HepG2 (cell line): ENCODE measurements around the gene THRB. TPM values are rescaled to one million over a fixed set of nuclear protein-coding genes. Genes with fewer than 3 reads are reported as not detected.

Experiments
- CREB1 ChIP-seq, 2 experiments: fragments of 450-650 bp in 1 of 2; IDR thresholded peaks; 2 replicates each; pipeline ENCODE4 v1.6.1; 2016 to 2017; ENCODE audit warnings: control low read depth in 1 of 2, mild to moderate bottlenecking in 1 of 2, missing compliant biosample characterization in 1 of 2, missing genetic modification characterization in 1 of 2
- EP300 ChIP-seq, 3 experiments: sonication (generic) in 1 of 3; formaldehyde crosslinking in 1 of 3; IDR thresholded peaks; 2 replicates each; pipeline versions ENCODE4 v1.5.1 to v1.6.1; 2011 to 2020; ENCODE audit warnings: low read depth in 2 of 3, low read length in 2 of 3, borderline replicate concordance in 1 of 3, improper control_type of control experiment in 1 of 3, mild to moderate bottlenecking in 1 of 3, missing genetic modification reagents in 1 of 3, moderate library complexity in 1 of 3
- ETV6 ChIP-seq: sonication (generic); formaldehyde crosslinking; conservative IDR thresholded peaks from 2 replicates; pipeline ENCODE4 v1.4.0; 2020; ENCODE audit warnings: missing genetic modification reagents
- HDAC6 ChIP-seq: fragments of 200-600 bp; sonication (generic); IDR thresholded peaks from 2 replicates; pipeline ENCODE4 v1.7.0; 2017; ENCODE audit warnings: mild to moderate bottlenecking, antibody characterized with exemption, low read length, low read depth
- JDP2 ChIP-seq: sonication (generic); formaldehyde crosslinking; IDR thresholded peaks from 2 replicates; pipeline ENCODE4 v1.8.1; 2022; ENCODE audit warnings: missing genetic modification reagents, borderline replicate concordance
- MTA3 ChIP-seq: sonication (generic); formaldehyde crosslinking; IDR thresholded peaks from 2 replicates; pipeline ENCODE4 v1.4.0; 2020; ENCODE audit warnings: missing genetic modification reagents
- RARA ChIP-seq: IDR thresholded peaks from 2 replicates; pipeline ENCODE4 v1.6.1; 2016; ENCODE audit warnings: missing genetic modification reagents, missing compliant biosample characterization
- RBFOX2 ChIP-seq: fragments of 200-400 bp; formaldehyde crosslinking; IDR thresholded peaks from 2 replicates; pipeline ENCODE4 v1.6.1; 2017; ENCODE audit warnings: low read depth, mild to moderate bottlenecking, low read length
- RFX5 ChIP-seq: IDR thresholded peaks from 2 replicates; pipeline ENCODE4 v1.6.1; 2011; ENCODE audit warnings: low read depth, low read length, improper control_type of control experiment
- RXRA ChIP-seq: sonication (generic); formaldehyde crosslinking; IDR thresholded peaks from 2 replicates; pipeline ENCODE4 v1.5.1; 2020; ENCODE audit warnings: missing genetic modification reagents
- TARDBP ChIP-seq: sonication (generic); formaldehyde crosslinking; IDR thresholded peaks from 2 replicates; pipeline ENCODE4 v1.8.0; 2022; ENCODE audit warnings: mild to moderate bottlenecking, missing genetic modification reagents
- ZNF12 ChIP-seq: sonication (generic); formaldehyde crosslinking; IDR thresholded peaks from 2 replicates; pipeline ENCODE4 v1.5.0; 2020; ENCODE audit warnings: missing genetic modification reagents
- ZNF337 ChIP-seq: sonication (generic); formaldehyde crosslinking; IDR thresholded peaks from 2 replicates; pipeline ENCODE4 v1.5.1; 2020; ENCODE audit warnings: missing genetic modification reagents, low read depth, mild to moderate bottlenecking, borderline replicate concordance
- ZNF446 ChIP-seq: sonication (generic); formaldehyde crosslinking; IDR thresholded peaks from 2 replicates; pipeline ENCODE4 v1.5.0; 2020; ENCODE audit warnings: mild to moderate bottlenecking, missing genetic modification reagents
- ZNF598 ChIP-seq: sonication (generic); formaldehyde crosslinking; IDR thresholded peaks from 2 replicates; pipeline ENCODE4 v1.5.1; 2020; ENCODE audit warnings: mild to moderate bottlenecking, missing genetic modification reagents, borderline replicate concordance
- ZNF678 ChIP-seq: sonication (generic); formaldehyde crosslinking; IDR thresholded peaks from 2 replicates; pipeline ENCODE4 v1.4.0; 2020; ENCODE audit warnings: mild to moderate bottlenecking, missing genetic modification reagents
- polyA plus RNA-seq, 8 experiments: library from polyadenylated mRNA; depleted of rRNA in 3 of 8; stranded (reverse) in 7 of 8; unstranded in 1 of 8; fragments of >200 nt; fragmentation: Illumina TruSeq in 4 of 8; extraction: Trizol in 4 of 8; gene quantifications; 2 replicates each; pipeline versions ENCODE4 v1.2.1 to v1.2.3, GENCODE V29; 2011 to 2016; ENCODE audit warnings: low read depth in 4 of 8, missing spikeins in 1 of 8, mixed read lengths in 1 of 8; ENCODE audit not compliant: insufficient read depth in 1 of 8
- total RNA-seq, 5 experiments: library from RNA; depleted of rRNA; stranded (reverse); fragments of >200 nt; fragmentation: Illumina TruSeq; extraction: Trizol; gene quantifications; 2 replicates each; pipeline ENCODE4 v1.2.3, GENCODE V29; 2016; ENCODE audit warnings: low read depth in 1 of 5
- TF ChIP-seq, protein P1 (sequence below): sonication (generic); formaldehyde crosslinking; IDR thresholded peaks from 2 replicates; pipeline ENCODE4 v1.5.0; 2020; ENCODE audit warnings: mild to moderate bottlenecking, missing genetic modification reagents, borderline replicate concordance
- TF ChIP-seq, protein P2 (sequence below), 2 experiments: sonication (generic) in 1 of 2; formaldehyde crosslinking in 1 of 2; IDR thresholded peaks; 2 replicates each; pipeline versions ENCODE4 v1.4.0 to v1.6.1; 2016 to 2020; ENCODE audit warnings: borderline replicate concordance in 1 of 2, low read depth in 1 of 2, mild to moderate bottlenecking in 1 of 2, missing genetic modification reagents in 1 of 2
- TF ChIP-seq, protein P3 (sequence below): fragments of 450-650 bp; IDR thresholded peaks from 2 replicates; pipeline ENCODE4 v1.6.1; 2016

THRB gene
- total and polyA plus RNA-seq, 2 of the 13 experiments (the other 11 are each of a cell fraction or from before 2014, with no cell fraction given), result 4.7 to 22.7 TPM

DNA sequence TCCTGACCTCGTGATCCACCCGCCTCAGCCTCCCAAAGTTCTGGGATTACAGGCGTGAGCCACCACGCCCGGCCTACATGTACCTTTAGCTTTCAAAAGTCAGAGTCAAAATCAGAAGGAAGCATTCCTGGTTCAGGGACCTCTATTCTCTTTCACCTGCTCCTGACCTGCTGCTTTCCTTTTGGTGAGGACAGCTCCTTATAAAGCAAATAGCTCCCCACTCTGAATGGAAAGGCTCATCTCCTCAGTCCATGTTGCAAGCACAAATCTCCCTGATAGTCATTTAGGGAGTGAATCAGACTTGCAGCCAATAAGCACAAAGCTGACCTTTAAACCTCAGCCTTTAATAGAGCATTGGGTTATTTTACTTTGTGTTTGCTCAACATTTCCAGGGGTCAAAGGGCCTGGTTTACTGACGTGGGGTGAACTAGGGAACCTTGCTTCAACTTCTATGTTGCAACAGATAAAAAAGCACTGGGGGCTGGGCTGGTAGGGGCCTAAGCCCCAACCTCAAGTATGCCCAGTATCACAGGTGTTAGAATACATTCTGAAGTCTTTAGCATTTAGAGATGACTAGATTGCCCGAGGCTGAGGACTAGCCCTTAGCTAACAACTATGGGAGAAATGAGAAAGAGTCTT, 43.1 kb downstream of the THRB start (continued):
- TF ChIP-seq, protein P1, sequence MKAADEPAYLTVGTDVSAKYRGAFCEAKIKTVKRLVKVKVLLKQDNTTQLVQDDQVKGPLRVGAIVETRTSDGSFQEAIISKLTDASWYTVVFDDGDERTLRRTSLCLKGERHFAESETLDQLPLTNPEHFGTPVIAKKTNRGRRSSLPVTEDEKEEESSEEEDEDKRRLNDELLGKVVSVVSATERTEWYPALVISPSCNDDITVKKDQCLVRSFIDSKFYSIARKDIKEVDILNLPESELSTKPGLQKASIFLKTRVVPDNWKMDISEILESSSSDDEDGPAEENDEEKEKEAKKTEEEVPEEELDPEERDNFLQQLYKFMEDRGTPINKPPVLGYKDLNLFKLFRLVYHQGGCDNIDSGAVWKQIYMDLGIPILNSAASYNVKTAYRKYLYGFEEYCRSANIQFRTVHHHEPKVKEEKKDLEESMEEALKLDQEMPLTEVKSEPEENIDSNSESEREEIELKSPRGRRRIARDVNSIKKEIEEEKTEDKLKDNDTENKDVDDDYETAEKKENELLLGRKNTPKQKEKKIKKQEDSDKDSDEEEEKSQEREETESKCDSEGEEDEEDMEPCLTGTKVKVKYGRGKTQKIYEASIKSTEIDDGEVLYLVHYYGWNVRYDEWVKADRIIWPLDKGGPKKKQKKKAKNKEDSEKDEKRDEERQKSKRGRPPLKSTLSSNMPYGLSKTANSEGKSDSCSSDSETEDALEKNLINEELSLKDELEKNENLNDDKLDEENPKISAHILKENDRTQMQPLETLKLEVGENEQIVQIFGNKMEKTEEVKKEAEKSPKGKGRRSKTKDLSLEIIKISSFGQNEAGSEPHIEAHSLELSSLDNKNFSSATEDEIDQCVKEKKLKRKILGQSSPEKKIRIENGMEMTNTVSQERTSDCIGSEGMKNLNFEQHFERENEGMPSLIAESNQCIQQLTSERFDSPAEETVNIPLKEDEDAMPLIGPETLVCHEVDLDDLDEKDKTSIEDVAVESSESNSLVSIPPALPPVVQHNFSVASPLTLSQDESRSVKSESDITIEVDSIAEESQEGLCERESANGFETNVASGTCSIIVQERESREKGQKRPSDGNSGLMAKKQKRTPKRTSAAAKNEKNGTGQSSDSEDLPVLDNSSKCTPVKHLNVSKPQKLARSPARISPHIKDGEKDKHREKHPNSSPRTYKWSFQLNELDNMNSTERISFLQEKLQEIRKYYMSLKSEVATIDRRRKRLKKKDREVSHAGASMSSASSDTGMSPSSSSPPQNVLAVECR (CRISPR knock-in tag), result peak; percentile 59; the same call in 1 of the 2 replicates
- TF ChIP-seq EP300 (IDR thresholded peaks at IDR 0.05; ENCODE audit: low read depth in 2 of 2, low read length in 2 of 2) (peak; percentile 97 to 99), EP300 (CRISPR knock-in tag; IDR thresholded peaks at IDR 0.05; ENCODE audit: borderline replicate concordance) (peak; percentile 90), ZNF337 (CRISPR knock-in tag) (no peak), JDP2 (CRISPR knock-in tag) (no peak), ZNF598 (no peak), ZNF678 (CRISPR knock-in tag) (no peak), RFX5 (no peak), TARDBP (CRISPR knock-in tag) (peak; percentile 88), RXRA (peak; percentile 87; the same call in 1 of the 2 replicates), HDAC6 (no peak), CREB1 (IDR thresholded peaks at IDR 0.05) (peak; percentile 56; the same call in 1 of the 2 replicates), CREB1 (CRISPR knock-in tag; IDR thresholded peaks at IDR 0.05) (peak; percentile 89), MTA3 (CRISPR knock-in tag) (no peak), ETV6 (CRISPR knock-in tag) (no peak), RBFOX2 (peak; percentile 64; the same call in 1 of the 2 replicates), ZNF446 (CRISPR knock-in tag) (no peak), ZNF12 (CRISPR knock-in tag) (peak; percentile 59; the same call in 1 of the 2 replicates), RARA (CRISPR knock-in tag) (peak; percentile 97)
- TF ChIP-seq, protein P2, sequence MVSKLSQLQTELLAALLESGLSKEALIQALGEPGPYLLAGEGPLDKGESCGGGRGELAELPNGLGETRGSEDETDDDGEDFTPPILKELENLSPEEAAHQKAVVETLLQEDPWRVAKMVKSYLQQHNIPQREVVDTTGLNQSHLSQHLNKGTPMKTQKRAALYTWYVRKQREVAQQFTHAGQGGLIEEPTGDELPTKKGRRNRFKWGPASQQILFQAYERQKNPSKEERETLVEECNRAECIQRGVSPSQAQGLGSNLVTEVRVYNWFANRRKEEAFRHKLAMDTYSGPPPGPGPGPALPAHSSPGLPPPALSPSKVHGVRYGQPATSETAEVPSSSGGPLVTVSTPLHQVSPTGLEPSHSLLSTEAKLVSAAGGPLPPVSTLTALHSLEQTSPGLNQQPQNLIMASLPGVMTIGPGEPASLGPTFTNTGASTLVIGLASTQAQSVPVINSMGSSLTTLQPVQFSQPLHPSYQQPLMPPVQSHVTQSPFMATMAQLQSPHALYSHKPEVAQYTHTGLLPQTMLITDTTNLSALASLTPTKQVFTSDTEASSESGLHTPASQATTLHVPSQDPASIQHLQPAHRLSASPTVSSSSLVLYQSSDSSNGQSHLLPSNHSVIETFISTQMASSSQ (IDR thresholded peaks at IDR 0.05; ENCODE audit: low read depth), result peak; percentile 84
- TF ChIP-seq, protein P2 (CRISPR knock-in tag; IDR thresholded peaks at IDR 0.05; ENCODE audit: borderline replicate concordance), result peak; percentile 83; the same call in 1 of the 2 replicates
- TF ChIP-seq, protein P3, sequence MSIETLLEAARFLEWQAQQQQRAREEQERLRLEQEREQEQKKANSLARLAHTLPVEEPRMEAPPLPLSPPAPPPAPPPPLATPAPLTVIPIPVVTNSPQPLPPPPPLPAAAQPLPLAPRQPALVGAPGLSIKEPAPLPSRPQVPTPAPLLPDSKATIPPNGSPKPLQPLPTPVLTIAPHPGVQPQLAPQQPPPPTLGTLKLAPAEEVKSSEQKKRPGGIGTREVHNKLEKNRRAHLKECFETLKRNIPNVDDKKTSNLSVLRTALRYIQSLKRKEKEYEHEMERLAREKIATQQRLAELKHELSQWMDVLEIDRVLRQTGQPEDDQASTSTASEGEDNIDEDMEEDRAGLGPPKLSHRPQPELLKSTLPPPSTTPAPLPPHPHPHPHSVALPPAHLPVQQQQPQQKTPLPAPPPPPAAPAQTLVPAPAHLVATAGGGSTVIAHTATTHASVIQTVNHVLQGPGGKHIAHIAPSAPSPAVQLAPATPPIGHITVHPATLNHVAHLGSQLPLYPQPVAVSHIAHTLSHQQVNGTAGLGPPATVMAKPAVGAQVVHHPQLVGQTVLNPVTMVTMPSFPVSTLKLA, result no peak
